A673 (cell line): Measurements from ENCODE around the gene TLE2. TPM values are rescaled to one million over a fixed set of nuclear protein-coding genes. Genes with fewer than 3 reads are reported as not detected.

Experiments used
- BruUV-seq: library from RNA; stranded (reverse); fragments of 400-500 nt; replicated peaks from 2 replicates; lab custom pipeline; 2021; lab: Mats Ljungman, UMichigan
- CTCF ChIA-PET: fragments of 300-600 bp; sonication (Branson Sonifier 250); formaldehyde crosslinking; loops from one replicate; lab custom pipeline; 2022; ENCODE audit warnings: antibody characterized with exemption; lab: Charles Lee
- POLR2A ChIA-PET: fragments of 300-600 bp; sonication (Branson Sonifier 250); formaldehyde crosslinking; loops from one replicate; lab custom pipeline; 2022; ENCODE audit warnings: antibody characterized with exemption; ENCODE audit not compliant: low non-redundant PET; lab: Charles Lee
- DNase-seq: peaks from one replicate; pipeline ENCODE4 v3.0.0-alpha.2; 2015; ENCODE audit warnings: low spot score
- H3K27ac ChIP-seq: fragments of 200-600 bp; sonication (generic); 2 replicates; pipeline ENCODE4 v1.5.1; 2016; ENCODE audit warnings: mixed run types, low read depth, mild to moderate bottlenecking, mixed read lengths, antibody characterized with exemption, low read length; ENCODE audit not compliant: poor library complexity, severe bottlenecking
- H3K27me3 ChIP-seq: fragments of 200-600 bp; sonication (generic); replicated peaks from 2 replicates; pipeline ENCODE4 v1.6.1; 2017; ENCODE audit warnings: mixed run types, low read depth, mild to moderate bottlenecking, mixed read lengths, antibody characterized with exemption, low read length; ENCODE audit not compliant: insufficient read depth, poor library complexity
- H3K36me3 ChIP-seq: fragments of 200-600 bp; sonication (generic); 2 replicates; pipeline ENCODE4 v1.6.1; 2016; ENCODE audit warnings: mixed run types, mild to moderate bottlenecking, mixed read lengths, antibody characterized with exemption, low read length; ENCODE audit not compliant: insufficient read depth, poor library complexity, severe bottlenecking
- H3K4me1 ChIP-seq: fragments of 200-600 bp; sonication (generic); 2 replicates; pipeline ENCODE4 v1.6.1; 2017; ENCODE audit warnings: mixed run types, mild to moderate bottlenecking, mixed read lengths, antibody characterized with exemption, low read length; ENCODE audit not compliant: insufficient read depth, poor library complexity, severe bottlenecking
- H3K4me3 ChIP-seq: fragments of 200-600 bp; sonication (generic); 2 replicates; pipeline ENCODE4 v1.5.1; 2016; ENCODE audit warnings: low read depth, mixed run types, mild to moderate bottlenecking, mixed read lengths, low read length; ENCODE audit not compliant: poor library complexity, severe bottlenecking
- H3K9me3 ChIP-seq: fragments of 200-600 bp; sonication (generic); 2 replicates; pipeline ENCODE4 v1.6.1; 2016; ENCODE audit warnings: mixed run types, low read depth, mild to moderate bottlenecking, mixed read lengths, antibody characterized with exemption, low read length; ENCODE audit not compliant: poor library complexity, severe bottlenecking
- EZH2 ChIP-seq: fragments of 200-600 bp; sonication (generic); IDR thresholded peaks from 2 replicates; pipeline ENCODE4 v1.6.1; 2017; ENCODE audit warnings: borderline replicate concordance, low read depth, mild to moderate bottlenecking, mixed read lengths, antibody characterized with exemption, low read length; ENCODE audit not compliant: poor library complexity, severe bottlenecking
- intact Hi-C: fragments of 100-400 bp; cut with micrococcal nuclease; formaldehyde crosslinking; loops from one replicate; pipeline ENCODE4 v1.10.0; 2022; ENCODE audit not compliant: unreplicated experiment
- total RNA-seq: library from RNA; stranded (reverse); gene quantifications from 2 replicates; pipeline ENCODE4 v1.2.3, GENCODE V29; 2021
- TF ChIP-seq, protein P1 (sequence below): fragments of 300-800, 200-600 bp; sonication (generic); conservative IDR thresholded peaks from 2 replicates; pipeline ENCODE4 v1.5.1; 2017; ENCODE audit warnings: low read depth, mild to moderate bottlenecking, antibody characterized with exemption, low read length, moderate library complexity, mixed read lengths

Gene TLE2
- total RNA-seq, 1 experiment from 2014 or later = 10.8 TPM

DNA sequence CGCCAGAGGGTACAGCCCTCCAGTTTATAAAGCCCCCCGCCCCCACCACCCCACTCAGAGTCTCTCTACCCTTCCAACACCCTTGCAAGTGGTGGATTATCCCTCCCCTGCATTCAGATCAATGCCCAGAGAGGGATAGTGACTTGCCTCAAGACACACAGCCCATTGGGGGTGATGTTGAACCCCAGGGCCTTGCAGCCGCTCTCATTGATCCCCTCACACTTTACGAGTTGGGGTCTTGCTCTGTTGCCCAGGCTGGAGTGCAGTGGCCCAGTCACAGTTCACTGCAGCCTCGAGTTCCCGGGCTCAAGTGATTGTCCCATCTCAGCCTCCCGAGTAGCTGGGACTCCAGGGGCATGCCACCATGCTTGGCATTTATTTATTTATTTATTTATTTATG, 11.2 kb downstream of the TLE2 start:
- Histone ChIP-seq H3K27ac (no peak overlapping the region), H3K36me3 (no peaks in the 10 kb centered on the region), H3K4me3 (no peak overlapping the region), H3K9me3 (no peaks in the 10 kb centered on the region), H3K27me3 (no peaks in the 10 kb centered on the region), H3K4me1 (peaks cover 10% of the 10 kb centered on the region)
- no TSS peak for BruUV-seq
- DNase-seq = no peak
- TF ChIP-seq, protein P1, sequence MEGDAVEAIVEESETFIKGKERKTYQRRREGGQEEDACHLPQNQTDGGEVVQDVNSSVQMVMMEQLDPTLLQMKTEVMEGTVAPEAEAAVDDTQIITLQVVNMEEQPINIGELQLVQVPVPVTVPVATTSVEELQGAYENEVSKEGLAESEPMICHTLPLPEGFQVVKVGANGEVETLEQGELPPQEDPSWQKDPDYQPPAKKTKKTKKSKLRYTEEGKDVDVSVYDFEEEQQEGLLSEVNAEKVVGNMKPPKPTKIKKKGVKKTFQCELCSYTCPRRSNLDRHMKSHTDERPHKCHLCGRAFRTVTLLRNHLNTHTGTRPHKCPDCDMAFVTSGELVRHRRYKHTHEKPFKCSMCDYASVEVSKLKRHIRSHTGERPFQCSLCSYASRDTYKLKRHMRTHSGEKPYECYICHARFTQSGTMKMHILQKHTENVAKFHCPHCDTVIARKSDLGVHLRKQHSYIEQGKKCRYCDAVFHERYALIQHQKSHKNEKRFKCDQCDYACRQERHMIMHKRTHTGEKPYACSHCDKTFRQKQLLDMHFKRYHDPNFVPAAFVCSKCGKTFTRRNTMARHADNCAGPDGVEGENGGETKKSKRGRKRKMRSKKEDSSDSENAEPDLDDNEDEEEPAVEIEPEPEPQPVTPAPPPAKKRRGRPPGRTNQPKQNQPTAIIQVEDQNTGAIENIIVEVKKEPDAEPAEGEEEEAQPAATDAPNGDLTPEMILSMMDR = no peak
- no peak for TF ChIP-seq EZH2
- intact Hi-C loops = no loop called here
- ChIA-PET CTCF (no interaction called here), POLR2A (no interaction called here)

DNA sequence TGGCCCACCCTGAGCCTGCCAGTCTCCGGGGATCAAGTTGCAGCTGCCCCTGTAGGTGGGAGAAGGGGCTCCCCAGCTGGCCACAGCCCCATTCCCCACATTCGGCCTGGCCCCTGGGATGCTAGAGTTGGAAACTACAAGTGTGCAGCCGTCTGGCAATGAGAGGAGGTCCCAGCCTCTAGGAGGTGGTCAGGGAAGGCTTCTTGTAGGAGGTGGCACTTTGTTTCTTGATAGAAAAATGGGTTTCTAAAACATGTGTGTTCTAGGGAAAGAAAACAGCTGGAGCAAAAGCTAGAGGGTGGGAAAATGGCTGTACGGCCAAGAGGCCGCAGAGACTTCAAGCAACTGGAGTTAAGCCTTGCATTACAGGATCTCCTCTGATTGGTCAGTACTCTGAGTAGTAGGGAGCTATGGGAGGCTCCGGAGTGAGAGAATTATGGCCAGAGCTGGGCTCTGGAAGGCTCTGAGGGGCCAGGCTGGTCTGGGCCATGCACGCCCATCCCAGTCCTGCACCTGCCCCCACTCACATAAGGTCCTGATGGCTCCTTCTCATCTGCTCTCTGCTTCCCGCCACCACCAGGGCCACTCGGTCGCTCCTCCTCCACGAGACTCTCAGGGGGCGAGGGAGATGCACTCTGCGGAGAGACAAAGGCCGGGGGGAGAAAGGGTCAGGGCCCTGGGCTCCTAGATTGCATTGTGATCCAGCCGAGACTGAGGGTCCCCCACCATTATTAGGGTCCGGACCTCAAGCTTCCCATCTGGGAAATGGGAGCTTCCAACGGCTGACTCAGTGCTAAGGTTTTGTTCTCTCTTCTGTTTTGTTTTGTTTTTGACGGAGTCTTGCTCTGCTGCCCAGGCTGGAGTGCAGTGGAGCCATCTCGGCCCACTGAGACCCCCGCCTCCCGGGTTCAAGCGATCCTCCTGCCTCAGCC, 13.7 kb downstream of the TLE2 start:
- Histone ChIP-seq H3K4me1 (peaks cover 18% of the 10 kb centered on the region), H3K4me3 (no peak overlapping the region), H3K27ac (no peak overlapping the region), H3K36me3 (no peaks in the 10 kb centered on the region), H3K9me3 (no peaks in the 10 kb centered on the region), H3K27me3 (no peaks in the 10 kb centered on the region)
- intact Hi-C loops = no loop called here
- ChIA-PET POLR2A (no interaction called here), CTCF (interaction anchor here (0.7 to 1.0 kb wide), 2 partner anchors 89 to 290 kb away, joined by 3 to 6 read pairs; no protein-coding TSS in a partner anchor)
- DNase-seq = no peak
- no TSS peak for BruUV-seq
- no peak for TF ChIP-seq EZH2
- TF ChIP-seq, protein P1 = no peak

DNA sequence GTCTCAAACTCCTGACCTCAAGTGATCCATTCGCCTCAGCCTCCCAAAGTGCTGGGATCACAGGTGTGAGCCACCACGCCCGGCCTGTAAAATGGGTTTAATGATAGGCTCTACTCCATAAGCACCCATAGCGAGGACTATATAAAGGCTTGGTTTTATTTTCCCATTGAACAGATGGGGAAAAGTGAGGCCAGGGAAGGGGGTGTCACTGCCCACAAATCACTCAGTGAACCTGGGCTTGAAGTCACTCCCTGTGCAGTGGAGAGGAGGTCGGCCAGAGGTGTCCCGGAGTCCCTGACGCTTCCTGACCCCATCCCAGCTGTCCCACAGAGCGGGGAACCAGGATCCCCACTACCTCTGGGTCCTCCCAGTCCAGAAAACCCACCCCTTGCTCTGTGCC, 14.9 kb downstream of the TLE2 start:
- POLR2A ChIA-PET = no interaction called here
- Histone ChIP-seq H3K27ac (no peak overlapping the region), H3K36me3 (no peaks in the 10 kb centered on the region), H3K9me3 (no peaks in the 10 kb centered on the region), H3K27me3 (no peaks in the 10 kb centered on the region), H3K4me3 (no peak overlapping the region), H3K4me1 (peaks cover 18% of the 10 kb centered on the region)
- intact Hi-C loops = no loop called here
- CTCF ChIA-PET = no interaction called here
- TF ChIP-seq, protein P1 = no peak
- no peak for TF ChIP-seq EZH2
- no TSS peak for BruUV-seq
- no peak for DNase-seq
